Muscle layer of duodenum (tissue), 2 donors: Measurements from ENCODE around the gene CRAT.

Experiments
- H3K27ac ChIP-seq: one replicate; pipeline ENCODE4 v1.7.0; 2013; ENCODE audit warnings: mild to moderate bottlenecking, low read length
- H3K27me3 ChIP-seq: one replicate; pipeline ENCODE4 v1.7.0; 2013; ENCODE audit warnings: low read depth, mild to moderate bottlenecking, control low read depth, low read length
- H3K36me3 ChIP-seq, 2 donors: one replicate each; pipeline ENCODE4 v1.7.0; 2013; ENCODE audit warnings: low read length in 2 of 2, control low read depth in 1 of 2, mild to moderate bottlenecking in 1 of 2; ENCODE audit not compliant: insufficient read depth in 2 of 2, control insufficient read depth in 1 of 2
- H3K4me1 ChIP-seq, 2 donors: one replicate each; pipeline ENCODE4 v1.7.0; 2013; ENCODE audit warnings: low read length in 2 of 2, mild to moderate bottlenecking in 2 of 2, control low read depth in 1 of 2, moderate library complexity in 1 of 2; ENCODE audit not compliant: insufficient read depth in 2 of 2, control insufficient read depth in 1 of 2
- H3K4me3 ChIP-seq, 2 donors: one replicate each; pipeline ENCODE4 v1.7.0; 2013; ENCODE audit warnings: low read length in 2 of 2, low read depth in 1 of 2, mild to moderate bottlenecking in 1 of 2
- H3K9me3 ChIP-seq, 2 donors: one replicate each; pipeline ENCODE4 v1.7.0; 2013; ENCODE audit warnings: low read length in 2 of 2, control low read depth in 1 of 2, mild to moderate bottlenecking in 1 of 2; ENCODE audit not compliant: control insufficient read depth in 1 of 2
- donor health status: healthy.

The CRAT gene

DNA sequence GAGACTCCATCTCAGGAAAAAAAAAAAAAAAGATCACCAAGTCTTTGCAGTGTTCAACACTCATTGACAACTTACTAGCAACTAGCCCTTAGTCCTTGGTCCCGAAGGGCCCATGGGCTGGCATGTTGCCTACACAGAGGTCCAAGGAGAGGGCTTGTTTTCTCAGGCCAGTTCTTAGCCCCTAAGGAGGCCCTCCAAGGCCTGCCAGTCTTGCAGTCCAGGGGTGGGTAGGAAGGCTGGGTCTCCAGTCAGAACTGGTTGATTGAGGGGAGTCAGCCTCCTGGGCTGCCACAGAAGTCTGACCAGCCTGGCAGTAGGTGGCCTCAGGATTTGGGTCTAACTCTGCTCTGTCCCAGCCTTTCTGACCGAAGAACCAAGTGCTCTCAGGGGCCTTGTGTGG lies 34.7 kb upstream of the CRAT start:
- Histone ChIP-seq H3K27ac (peak overlapping the region; percentile 76), H3K4me1 (peaks cover 41 to 62% of the 10 kb centered on the region in 2 donors), H3K27me3 (no peaks in the 10 kb centered on the region), H3K9me3 (no peaks in the 10 kb centered on the region), H3K4me3 (peak overlapping the region in 1 of 2 donors; percentile 26), H3K36me3 (peaks cover 13 to 20% of the 10 kb centered on the region in 2 donors)

DNA sequence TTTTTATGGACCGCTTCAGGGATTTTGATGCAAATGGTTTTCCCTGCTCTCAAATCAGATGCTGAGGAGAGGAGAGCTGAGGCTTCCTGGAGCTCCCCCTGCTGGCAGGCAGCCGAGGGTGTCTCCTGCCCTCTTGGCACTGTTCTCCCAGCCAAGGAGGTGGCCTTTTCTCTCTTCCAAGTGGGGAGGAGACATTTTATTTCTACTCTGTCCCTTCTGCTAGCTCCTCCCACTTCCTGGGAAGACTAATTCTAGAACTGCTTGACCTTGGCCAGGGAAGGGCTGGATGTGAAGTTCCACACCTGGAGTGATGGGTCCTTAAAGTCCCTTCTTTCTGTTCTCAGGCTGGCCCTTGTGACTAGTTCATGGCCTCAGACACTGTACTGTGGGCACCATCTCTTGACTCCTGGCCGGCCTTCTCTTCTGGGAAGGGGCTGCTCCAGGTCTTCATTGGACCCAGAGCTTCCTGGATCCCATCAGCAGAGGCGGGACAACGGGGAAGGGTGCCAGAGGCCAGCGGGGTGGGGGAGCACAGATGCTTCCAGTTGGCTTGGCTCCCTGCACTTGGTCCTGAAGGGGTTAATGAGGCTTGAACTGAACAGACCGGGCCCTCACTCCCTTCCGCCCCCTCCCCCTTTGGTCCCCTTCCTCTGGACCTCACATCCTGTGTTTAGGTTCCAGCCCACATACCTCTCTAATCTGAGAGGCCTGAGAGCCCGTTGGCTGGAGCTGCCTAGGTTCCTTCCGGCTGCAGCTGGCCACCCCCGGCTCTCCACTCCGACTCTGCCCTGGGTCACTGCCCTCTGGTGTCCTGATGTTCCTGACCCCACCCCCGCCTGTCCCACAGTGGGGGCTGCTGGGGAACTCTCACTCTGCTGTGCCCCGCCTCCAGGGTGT lies 32.7 kb upstream of the CRAT start:
- Histone ChIP-seq H3K4me1 (peaks cover 51 to 77% of the 10 kb centered on the region in 2 donors), H3K36me3 (peaks cover 2 to 27% of the 10 kb centered on the region in 2 donors), H3K4me3 (peak overlapping the region; percentile 23 to 50), H3K27me3 (no peaks in the 10 kb centered on the region), H3K27ac (peak overlapping the region; percentile 99), H3K9me3 (no peaks in the 10 kb centered on the region)

DNA sequence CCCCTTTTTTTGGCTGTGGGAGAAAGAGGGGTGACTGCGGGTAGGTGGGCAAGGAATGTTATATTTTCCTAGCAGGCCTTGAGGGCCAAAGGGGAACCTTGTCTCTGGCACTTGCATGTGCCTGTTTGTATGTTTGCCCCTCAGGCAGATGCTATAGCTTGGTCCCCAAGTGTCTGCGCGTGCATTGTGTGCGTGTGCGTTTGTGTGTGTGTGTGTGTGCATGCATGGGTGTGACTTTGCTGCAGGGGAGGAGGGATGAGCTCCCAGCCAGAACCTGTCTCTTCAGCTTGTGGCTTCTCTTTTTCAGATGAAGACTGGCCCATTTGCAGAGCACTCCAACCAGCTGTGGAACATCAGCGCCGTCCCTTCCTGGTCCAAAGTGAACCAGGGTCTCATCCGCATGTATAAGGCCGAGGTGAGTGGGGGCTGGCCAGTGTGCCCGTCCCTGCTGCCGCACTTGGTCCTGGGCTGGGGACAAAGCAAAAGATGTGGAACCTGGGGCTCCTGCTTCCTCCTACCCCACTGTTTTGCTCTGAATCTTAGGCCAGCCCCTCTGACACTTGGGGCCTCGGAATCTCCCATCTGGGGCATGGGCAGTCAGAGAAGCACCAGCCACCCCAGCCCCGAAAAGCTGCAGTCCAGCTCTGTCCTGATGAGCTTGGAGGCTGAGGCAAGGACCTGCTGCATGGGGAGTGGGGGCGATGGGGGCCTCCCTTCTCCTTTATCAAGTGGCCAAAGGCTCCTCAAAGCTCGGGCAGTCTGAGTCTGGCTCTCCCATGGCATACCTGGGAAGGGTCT lies 31.7 kb upstream of the CRAT start:
- Histone ChIP-seq H3K9me3 (no peaks in the 10 kb centered on the region), H3K27ac (peak overlapping the region; percentile 99), H3K4me3 (peak overlapping the region; percentile 19 to 50), H3K36me3 (peaks cover 2 to 31% of the 10 kb centered on the region in 2 donors), H3K4me1 (peaks cover 51 to 78% of the 10 kb centered on the region in 2 donors), H3K27me3 (no peaks in the 10 kb centered on the region)

DNA sequence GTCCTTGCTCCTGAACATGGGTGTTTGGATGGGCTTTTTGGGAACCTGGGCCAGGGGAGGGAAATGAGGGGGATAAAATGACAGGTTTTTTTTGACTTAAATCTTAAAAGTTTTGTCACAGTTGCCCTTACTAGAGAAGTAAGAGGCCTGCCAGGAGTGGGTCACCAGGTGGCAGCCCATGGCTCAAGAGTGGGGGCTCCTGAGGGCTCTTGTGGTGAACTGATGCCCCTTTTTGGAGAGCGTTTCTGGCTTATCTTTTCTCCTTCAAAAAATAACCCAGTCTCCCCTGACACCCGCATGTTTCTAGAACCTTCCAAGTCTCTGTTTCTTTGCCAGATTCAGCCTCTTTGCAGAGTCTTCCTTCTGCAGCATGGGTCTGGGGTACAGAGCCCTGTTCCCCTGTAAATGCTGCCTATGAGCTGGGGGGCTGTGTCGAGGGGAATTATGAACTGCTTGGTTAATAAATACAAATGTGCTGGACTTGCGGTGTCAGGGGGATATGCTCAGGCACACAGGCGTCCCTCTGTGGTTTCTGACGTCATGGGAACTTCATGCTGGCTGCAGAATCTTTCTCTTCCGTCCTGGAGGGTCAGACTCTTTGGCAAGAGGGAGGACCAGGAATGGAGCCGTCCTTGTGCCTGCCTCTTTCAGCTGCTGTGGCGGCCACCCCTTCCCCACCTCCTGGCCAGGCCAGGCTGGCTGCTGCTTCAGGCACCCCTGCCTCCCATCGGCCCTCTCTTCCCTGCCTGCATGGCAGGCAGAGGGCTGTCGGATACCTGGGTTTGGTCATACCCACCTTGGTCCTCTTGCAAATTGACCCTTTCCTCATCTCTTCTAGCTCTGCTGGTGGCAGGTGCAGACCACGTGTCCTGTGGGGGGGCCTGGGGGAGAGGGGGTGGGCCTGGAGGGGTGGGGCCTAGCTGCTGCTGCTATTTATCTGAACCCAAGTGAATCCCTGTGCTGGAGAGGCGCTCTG lies 30.8 kb upstream of the CRAT start:
- H3K4me3 ChIP-seq = peak overlapping the region; percentile 34 to 51
- peaks cover 12 to 34% of the 10 kb centered on the region in 2 donors for H3K36me3 ChIP-seq
- no peaks in the 10 kb centered on the region for H3K9me3 ChIP-seq
- H3K27ac ChIP-seq = peak overlapping the region; percentile 99
- no peaks in the 10 kb centered on the region for H3K27me3 ChIP-seq
- H3K4me1 ChIP-seq = peaks cover 43 to 68% of the 10 kb centered on the region in 2 donors

DNA sequence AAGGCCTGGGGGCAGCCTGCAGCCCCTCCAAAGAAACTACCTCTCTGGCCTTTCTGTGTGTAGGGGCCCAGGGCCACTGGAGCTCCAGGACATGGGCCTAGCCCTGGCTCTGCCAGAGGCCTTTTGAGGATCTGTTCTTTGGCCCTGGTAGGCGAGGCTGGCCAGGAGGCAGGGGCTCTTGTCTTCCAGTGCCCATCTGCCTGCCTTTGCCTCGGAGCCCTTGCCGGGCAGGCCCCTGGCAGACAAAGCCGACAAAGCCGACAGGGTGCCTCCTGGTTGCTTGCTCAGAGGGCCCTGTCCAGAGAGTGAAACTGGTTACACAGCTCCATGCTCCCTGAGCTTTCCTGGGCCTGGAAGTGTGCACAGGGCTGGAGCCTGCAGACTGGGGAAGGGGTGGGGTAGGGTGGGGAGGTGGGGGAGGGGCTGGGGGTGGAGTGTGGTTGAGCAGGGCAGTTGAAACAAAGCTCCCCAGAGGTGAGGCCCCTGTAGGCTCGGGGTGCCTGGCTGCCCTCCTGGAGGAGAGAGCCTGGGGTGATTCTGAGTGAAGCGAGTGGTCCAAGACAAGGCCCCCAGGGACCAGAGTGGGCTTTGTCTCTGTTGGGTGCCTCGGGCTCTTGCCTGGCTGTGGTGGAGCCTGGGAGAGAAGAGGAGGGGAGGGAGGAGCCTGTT lies 29.9 kb upstream of the CRAT start:
- Histone ChIP-seq H3K27ac (peak overlapping the region; percentile 99), H3K9me3 (no peaks in the 10 kb centered on the region), H3K27me3 (no peaks in the 10 kb centered on the region), H3K4me3 (peak overlapping the region; percentile 60 to 62), H3K4me1 (peaks cover 40 to 60% of the 10 kb centered on the region in 2 donors), H3K36me3 (peaks cover 15 to 40% of the 10 kb centered on the region in 2 donors)

DNA sequence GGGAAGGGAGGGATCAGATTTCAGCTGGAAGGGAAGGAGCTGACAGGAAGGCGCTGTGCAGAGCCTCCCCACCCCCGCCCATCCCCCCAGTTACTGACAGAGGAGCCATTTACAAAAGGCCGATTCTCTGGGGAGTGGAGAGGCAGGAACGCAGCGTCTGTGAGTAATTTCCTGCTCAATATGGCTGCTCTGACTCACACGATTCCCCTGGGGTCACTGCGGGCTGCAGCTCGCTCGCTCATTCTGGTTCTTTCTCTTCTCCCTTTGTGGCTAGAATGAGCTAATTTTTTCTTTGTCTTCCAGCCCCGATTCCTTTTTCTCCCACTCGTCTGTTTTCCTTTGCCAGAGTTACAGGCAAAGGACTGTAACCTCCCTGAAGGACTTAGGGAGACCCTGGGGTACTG lies 29.4 kb upstream of the CRAT start:
- Histone ChIP-seq H3K4me1 (peaks cover 36 to 55% of the 10 kb centered on the region in 2 donors), H3K27me3 (no peaks in the 10 kb centered on the region), H3K27ac (peak overlapping the region; percentile 99), H3K4me3 (peak overlapping the region; percentile 60 to 62), H3K9me3 (no peaks in the 10 kb centered on the region), H3K36me3 (peaks cover 13 to 45% of the 10 kb centered on the region in 2 donors)

DNA sequence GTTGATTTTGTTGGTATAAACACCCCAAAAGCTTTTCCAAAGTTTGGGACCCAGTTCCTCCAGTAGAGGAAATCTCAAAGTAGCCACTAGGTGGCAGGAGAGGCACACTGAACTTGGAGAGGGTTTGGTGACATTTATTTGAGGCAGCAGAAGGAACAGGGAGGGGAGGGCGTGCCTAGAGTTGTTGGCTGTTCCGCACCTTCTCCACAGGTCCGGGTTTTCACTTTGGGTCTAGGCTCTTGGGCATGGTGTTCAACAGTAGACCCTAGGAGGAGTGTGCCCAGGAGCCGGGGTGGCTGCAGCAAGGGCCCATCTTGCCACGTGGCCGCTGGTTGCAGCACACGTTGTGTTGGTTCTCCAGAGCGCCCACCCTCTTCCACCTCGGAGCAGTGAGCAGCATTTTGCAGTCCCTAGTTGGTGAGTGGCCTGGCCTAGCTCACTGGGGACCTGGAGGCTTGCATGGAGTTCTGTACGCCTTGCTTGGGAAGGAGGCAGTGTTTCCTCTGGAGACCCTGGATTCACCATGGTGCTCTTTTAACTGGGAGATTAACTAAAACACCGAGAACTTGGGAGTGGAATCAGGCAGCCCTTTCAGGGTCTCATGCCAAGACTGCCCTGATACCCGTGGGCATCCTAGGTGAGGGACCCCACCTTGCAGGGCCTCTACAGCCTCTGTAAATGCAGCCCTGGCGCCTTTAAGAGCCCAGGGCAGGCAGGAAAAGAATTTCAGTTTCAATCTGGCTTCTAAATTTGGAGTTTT lies 28.8 kb upstream of the CRAT start:
- peaks cover 36 to 54% of the 10 kb centered on the region in 2 donors for H3K4me1 ChIP-seq
- no peaks in the 10 kb centered on the region for H3K9me3 ChIP-seq

DNA sequence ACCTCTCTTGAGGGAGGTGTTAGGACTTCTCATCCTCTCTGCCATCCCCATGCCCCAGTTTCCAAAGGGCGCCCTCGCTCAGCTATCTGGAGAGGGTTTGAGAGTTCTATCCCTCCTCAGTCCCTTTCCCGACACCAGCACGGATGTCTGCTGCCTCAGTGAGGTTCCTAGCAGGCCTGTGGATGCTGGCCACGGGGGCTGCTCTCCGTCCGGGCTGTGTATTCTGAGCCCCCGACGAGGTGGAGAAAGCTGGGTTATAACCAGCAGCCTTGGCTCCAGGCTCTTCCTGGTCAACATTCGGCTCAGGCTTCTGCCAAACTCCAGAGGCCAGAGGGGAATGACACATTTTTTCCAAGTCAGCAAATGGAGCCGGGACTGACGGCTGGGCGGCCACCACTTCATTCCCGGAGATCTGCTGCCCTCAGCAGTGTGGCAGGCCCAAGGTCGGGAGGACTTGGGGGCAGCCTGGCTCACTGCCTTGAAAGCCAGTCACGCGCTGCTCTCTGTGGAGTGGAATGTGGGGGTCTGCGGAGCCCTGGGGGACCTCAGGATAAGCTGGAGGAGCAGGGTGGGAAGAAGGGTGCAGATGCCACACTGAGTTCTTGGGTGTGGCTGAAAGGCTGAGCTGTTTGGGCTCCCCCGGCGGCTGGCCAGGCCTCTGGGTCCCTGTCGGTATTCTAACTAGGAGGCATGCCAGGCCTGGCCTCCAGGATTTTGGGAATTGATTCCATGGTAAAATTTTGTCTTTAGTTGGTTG lies 28.1 kb upstream of the CRAT start:
- peak overlapping the region; percentile 60 to 62 for H3K4me3 ChIP-seq

More for the DNA sequence above, 28.8 kb upstream of the CRAT start:
- peak overlapping the region; percentile 99 for H3K27ac ChIP-seq
- H3K36me3 ChIP-seq = peaks cover 13 to 49% of the 10 kb centered on the region in 2 donors
- no peaks in the 10 kb centered on the region for H3K27me3 ChIP-seq
- peak overlapping the region; percentile 60 to 62 for H3K4me3 ChIP-seq

DNA sequence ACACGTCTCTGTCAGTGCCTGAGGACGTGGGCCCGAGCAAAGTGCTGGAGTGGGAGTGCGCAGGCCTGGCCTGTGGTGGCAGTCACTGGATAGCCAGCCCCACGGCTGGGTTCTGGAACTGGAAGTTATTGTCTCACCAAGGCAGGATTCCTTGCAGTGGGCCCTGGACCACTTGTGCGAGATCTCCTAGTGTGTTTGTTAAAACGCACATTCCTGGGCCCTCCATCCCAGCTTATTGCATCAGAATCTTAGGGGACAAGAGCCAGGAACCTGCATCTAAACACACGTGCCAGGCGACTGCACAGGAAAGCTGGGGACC lies 27.5 kb upstream of the CRAT start:
- no peaks in the 10 kb centered on the region for H3K27me3 ChIP-seq
- H3K4me3 ChIP-seq = no peak overlapping the region
- H3K9me3 ChIP-seq = no peaks in the 10 kb centered on the region
- peak overlapping the region; percentile 99 for H3K27ac ChIP-seq
- peaks cover 23 to 47% of the 10 kb centered on the region in 2 donors for H3K36me3 ChIP-seq
- H3K4me1 ChIP-seq = peaks cover 32 to 42% of the 10 kb centered on the region in 2 donors

More for the DNA sequence above, 28.1 kb upstream of the CRAT start:
- peaks cover 36 to 48% of the 10 kb centered on the region in 2 donors for H3K4me1 ChIP-seq
- H3K36me3 ChIP-seq = peaks cover 17 to 45% of the 10 kb centered on the region in 2 donors
- H3K27ac ChIP-seq = peak overlapping the region; percentile 99
- H3K9me3 ChIP-seq = no peaks in the 10 kb centered on the region
- H3K27me3 ChIP-seq = no peaks in the 10 kb centered on the region
